Activated T-helper 1 cell treated with anti-CD3 and anti-CD28 coated beads, Interleukin-12 subunit alpha, Interleukin-12 subunit beta, Interleukin-2, Interleukin-4 antibody, amounts not matched to agents 30 ng/mL and 10 ng/mL and 1 ng/mL, durations not matched to agents 14 hours and 24 hours and 36 hours (primary cell): ENCODE data around the gene CCNY. TPM values are rescaled to one million over a fixed set of nuclear protein-coding genes. Genes with fewer than 3 reads are reported as not detected.

Experiments used
- DNase-seq: peaks from one replicate; pipeline ENCODE4 v3.0.0; 2021; ENCODE audit warnings: low spot score
- H3K27ac Mint-ChIP-seq: one replicate; pipeline ENCODE4 v1.8.0; 2021; ENCODE audit warnings: mild to moderate bottlenecking, mixed read lengths
- H3K27me3 Mint-ChIP-seq: one replicate; pipeline ENCODE4 v1.8.0; 2022; ENCODE audit warnings: mild to moderate bottlenecking, moderate library complexity, mixed read lengths; ENCODE audit not compliant: insufficient read depth
- H3K36me3 Mint-ChIP-seq: one replicate; pipeline ENCODE4 v1.8.0; 2021; ENCODE audit warnings: low read depth, mixed read lengths
- H3K4me1 Mint-ChIP-seq: one replicate; pipeline ENCODE4 v1.8.0; 2021; ENCODE audit warnings: low read depth, mixed read lengths
- H3K4me3 Mint-ChIP-seq: one replicate; pipeline ENCODE4 v1.8.0; 2021; ENCODE audit warnings: mild to moderate bottlenecking, moderate library complexity, mixed read lengths
- H3K9me3 Mint-ChIP-seq: one replicate; pipeline ENCODE4 v1.8.0; 2021; ENCODE audit warnings: mixed read lengths
- intact Hi-C: fragments of 100-400 bp; cut with micrococcal nuclease; formaldehyde crosslinking; loops from one replicate; pipeline ENCODE4 v1.15.1; 2024
- total RNA-seq: library from RNA; stranded (reverse); gene quantifications from 2 replicates; pipeline ENCODE4 v1.2.3, GENCODE V29; 2022

The CCNY gene
- total RNA-seq, 1 donor from 2014 or later = 71.0 TPM

DNA sequence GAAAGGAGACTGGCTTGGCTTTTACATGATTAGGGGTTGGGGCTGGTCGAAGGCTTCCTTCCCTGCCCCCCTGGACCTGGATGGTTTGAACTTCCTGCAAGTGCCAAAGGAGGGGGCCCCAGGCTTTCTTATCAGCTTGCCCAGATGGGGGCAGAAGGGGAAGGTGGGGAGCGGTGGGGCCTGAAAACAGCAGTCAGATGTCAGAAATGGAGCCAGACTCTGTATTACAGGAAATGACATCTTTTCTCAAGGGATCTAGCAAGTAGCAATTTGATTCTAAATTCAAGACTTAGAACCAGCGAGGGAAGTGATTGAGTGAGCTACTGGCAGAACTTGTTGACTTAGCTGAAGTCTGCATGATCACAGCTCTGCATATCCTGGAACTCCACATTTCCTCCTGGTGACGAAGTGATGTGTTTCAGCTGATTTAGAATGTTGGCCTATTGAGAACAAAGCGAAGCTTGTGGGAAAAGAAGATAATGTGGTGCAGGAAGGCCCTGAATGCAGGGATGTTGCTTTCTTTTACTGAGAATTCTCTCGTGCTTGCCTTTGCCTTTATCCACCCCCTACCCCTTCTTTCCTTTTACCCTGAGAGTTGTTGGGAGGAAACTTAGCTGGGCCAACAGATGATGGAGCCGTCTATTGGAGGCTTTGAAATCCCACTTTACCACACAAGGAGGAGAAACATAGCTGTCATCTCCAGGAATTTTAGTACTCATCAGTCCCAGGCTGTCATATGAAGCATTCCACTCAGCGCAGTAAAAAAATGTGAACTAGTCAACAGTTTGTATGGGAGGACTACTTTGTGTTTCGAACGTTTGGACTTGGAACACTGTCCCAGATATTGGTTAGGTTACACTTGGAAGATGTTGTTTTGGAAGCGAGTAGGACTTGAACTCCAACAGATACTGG is 43.2 kb downstream of the CCNY start:
- H3K4me1 Mint-ChIP-seq = peaks cover 55% of the 10 kb centered on the region
- peak overlapping the region; percentile 42 for H3K27ac Mint-ChIP-seq
- no peak overlapping the region for H3K4me3 Mint-ChIP-seq
- no peaks in the 10 kb centered on the region for H3K9me3 Mint-ChIP-seq
- intact Hi-C loops = no loop called here
- peaks cover 3% of the 10 kb centered on the region for H3K36me3 Mint-ChIP-seq
- no peaks in the 10 kb centered on the region for H3K27me3 Mint-ChIP-seq
- no peak for DNase-seq

GRCh38 chr10:35382096-35382495 is 45.8 kb downstream of the CCNY start:
- intact Hi-C loops = no loop called here
- no peaks in the 10 kb centered on the region for H3K9me3 Mint-ChIP-seq
- no peak overlapping the region for H3K4me3 Mint-ChIP-seq
- H3K27me3 Mint-ChIP-seq = no peaks in the 10 kb centered on the region
- H3K27ac Mint-ChIP-seq = no peak overlapping the region
- no peak for DNase-seq
- peaks cover 49% of the 10 kb centered on the region for H3K4me1 Mint-ChIP-seq
- peaks cover 2% of the 10 kb centered on the region for H3K36me3 Mint-ChIP-seq

DNA sequence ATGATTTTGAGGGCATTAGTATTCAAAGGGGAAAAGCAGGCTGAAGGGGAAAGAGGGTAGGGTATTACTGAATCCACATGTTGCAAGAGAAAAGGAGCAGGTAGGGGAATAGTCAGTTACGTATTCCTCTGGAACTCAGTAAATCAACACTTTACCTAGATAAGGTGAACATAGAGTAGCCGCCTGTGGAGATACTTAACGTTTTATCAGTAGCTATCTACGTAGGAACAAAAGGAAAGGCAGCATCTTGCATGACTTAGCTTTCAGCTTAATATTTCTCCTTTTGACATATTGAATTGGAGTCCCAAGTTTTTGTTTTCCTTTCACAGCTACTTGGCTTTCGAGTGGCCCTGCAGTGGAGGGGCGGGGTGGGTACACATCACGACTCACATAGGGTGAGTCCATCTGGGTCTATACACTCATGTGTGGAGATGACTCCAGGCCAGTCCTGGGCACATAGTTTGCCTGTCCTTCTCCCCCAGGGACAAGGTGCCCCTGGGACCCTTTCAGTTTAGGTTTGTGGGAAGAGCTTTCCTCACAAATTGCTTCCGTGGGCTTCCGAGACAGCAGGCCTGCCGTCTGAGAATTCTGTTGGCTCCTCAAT is 48.1 kb downstream of the CCNY start:
- Mint-ChIP-seq H3K27ac (no peak overlapping the region), H3K36me3 (peaks cover 2% of the 10 kb centered on the region), H3K27me3 (no peaks in the 10 kb centered on the region), H3K4me1 (peaks cover 45% of the 10 kb centered on the region), H3K9me3 (no peaks in the 10 kb centered on the region), H3K4me3 (no peak overlapping the region)
- no peak for DNase-seq
- intact Hi-C loops = no loop called here

- H3K9me3 Mint-ChIP-seq = peaks cover 20% of the 10 kb centered on the region
- no peak overlapping the region for H3K27ac Mint-ChIP-seq
- H3K27me3 Mint-ChIP-seq = no peaks in the 10 kb centered on the region
These were observed 50.4 kb downstream of the CCNY start for GRCh38 chr10:35386594-35387174.

DNA sequence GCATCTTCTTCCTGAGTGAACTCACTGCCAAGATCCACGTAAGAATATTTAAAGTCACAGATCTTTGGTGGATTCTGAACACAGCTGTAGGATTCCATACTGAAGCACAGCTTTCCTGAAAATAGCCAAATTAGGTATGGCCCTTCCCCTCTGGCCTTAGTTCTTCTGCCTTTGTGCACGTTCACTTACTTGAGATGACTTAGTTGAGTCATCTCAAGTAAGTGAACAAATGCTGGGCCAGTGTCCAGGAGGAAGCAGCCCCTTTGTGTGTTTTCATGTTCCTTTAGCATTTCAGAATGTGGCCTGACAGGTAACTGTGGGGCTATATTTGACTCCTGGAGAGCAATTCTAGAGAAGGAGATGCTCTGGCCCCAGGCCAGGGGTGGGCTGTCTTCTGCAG is 51.5 kb downstream of the CCNY start:
- no peaks in the 10 kb centered on the region for H3K27me3 Mint-ChIP-seq
- DNase-seq = no peak
- peaks cover 29% of the 10 kb centered on the region for H3K4me1 Mint-ChIP-seq
- intact Hi-C loops = no loop called here
- peaks cover 23% of the 10 kb centered on the region for H3K9me3 Mint-ChIP-seq
- H3K27ac Mint-ChIP-seq = peak overlapping the region; percentile 57
- H3K36me3 Mint-ChIP-seq = peaks cover 9% of the 10 kb centered on the region
- H3K4me3 Mint-ChIP-seq = no peak overlapping the region

More at GRCh38 chr10:35386594-35387174, 50.4 kb downstream of the CCNY start:
- peaks cover 8% of the 10 kb centered on the region for H3K36me3 Mint-ChIP-seq
- intact Hi-C loops = no loop called here
- no peak overlapping the region for H3K4me3 Mint-ChIP-seq
- no peak for DNase-seq
- peaks cover 34% of the 10 kb centered on the region for H3K4me1 Mint-ChIP-seq

DNA sequence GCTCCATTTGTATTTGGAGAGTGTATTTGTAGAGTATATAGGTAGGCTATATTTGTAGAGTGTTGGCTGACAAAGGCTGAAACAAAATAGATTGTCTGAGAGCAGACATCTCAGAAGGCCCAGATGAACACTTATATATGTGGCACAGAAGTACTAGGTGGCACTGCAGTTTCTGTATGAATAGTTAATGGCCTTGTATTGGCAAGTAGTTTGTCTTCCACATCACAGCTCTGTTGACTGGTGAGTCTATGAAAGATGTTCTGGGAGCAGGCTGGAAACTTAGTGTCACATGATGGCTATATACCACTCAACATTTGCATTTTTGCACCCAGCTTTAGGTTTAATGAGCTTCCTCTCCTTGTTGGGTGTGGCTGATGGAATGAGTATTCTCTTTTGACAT is 51.9 kb downstream of the CCNY start:
- H3K9me3 Mint-ChIP-seq = peaks cover 23% of the 10 kb centered on the region
- H3K36me3 Mint-ChIP-seq = peaks cover 9% of the 10 kb centered on the region
- H3K4me3 Mint-ChIP-seq = no peak overlapping the region
- H3K27ac Mint-ChIP-seq = peak overlapping the region; percentile 57
- intact Hi-C loops = no loop called here
- DNase-seq = no peak
- no peaks in the 10 kb centered on the region for H3K27me3 Mint-ChIP-seq
- peaks cover 29% of the 10 kb centered on the region for H3K4me1 Mint-ChIP-seq

GRCh38 chr10:35388682-35389081 is 52.4 kb downstream of the CCNY start:
- H3K4me1 Mint-ChIP-seq = peaks cover 29% of the 10 kb centered on the region

DNA sequence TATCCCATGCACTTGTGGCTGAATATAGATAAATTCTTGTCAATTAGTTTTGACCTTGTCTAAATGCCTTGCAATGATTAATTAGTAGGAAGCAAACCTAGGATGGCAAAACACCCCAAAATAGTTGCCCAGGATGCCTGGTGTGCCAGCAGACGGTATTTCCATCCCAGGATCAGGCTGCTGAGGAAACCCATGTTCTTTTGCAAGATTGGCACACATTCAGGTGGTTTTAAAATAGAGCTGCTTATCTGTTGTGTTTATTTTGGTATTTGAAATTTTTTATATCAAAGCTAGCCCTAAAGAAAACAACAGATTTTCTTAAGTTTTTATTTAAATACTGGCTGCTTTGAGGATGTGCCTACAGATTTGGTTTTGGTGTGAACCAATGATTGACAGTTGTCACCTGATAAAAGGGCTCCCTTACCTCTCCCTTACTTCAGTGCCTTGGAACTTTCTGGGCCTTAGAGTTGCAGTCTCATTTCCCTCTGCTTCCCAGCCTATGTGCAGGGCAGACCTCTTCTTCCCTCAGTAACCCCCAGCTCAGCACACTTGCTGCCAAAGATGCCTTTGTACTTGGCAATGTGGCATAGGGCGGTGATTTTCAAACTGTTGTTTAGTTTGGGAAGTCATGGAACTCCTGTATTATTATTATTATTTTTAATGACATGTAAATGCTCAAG is 54.0 kb downstream of the CCNY start:
- H3K27me3 Mint-ChIP-seq = no peaks in the 10 kb centered on the region
- intact Hi-C loops = no loop called here
- peaks cover 23% of the 10 kb centered on the region for H3K9me3 Mint-ChIP-seq
- H3K4me1 Mint-ChIP-seq = peaks cover 25% of the 10 kb centered on the region
- no peak for DNase-seq
- H3K27ac Mint-ChIP-seq = no peak overlapping the region
- H3K4me3 Mint-ChIP-seq = no peak overlapping the region
- H3K36me3 Mint-ChIP-seq = peaks cover 7% of the 10 kb centered on the region

More at GRCh38 chr10:35388682-35389081, 52.4 kb downstream of the CCNY start:
- H3K9me3 Mint-ChIP-seq = peaks cover 23% of the 10 kb centered on the region
- intact Hi-C loops = no loop called here
- peaks cover 9% of the 10 kb centered on the region for H3K36me3 Mint-ChIP-seq
- H3K27me3 Mint-ChIP-seq = no peaks in the 10 kb centered on the region
- DNase-seq = no peak
- H3K27ac Mint-ChIP-seq = no peak overlapping the region
- H3K4me3 Mint-ChIP-seq = no peak overlapping the region

- Mint-ChIP-seq H3K27me3 (no peaks in the 10 kb centered on the region), H3K27ac (no peak overlapping the region), H3K36me3 (peaks cover 7% of the 10 kb centered on the region), H3K4me3 (no peak overlapping the region), H3K9me3 (peaks cover 23% of the 10 kb centered on the region), H3K4me1 (peaks cover 25% of the 10 kb centered on the region)
- intact Hi-C loops = no loop called here
- no peak for DNase-seq
These were observed 54.5 kb downstream of the CCNY start for GRCh38 chr10:35390843-35391152.

DNA sequence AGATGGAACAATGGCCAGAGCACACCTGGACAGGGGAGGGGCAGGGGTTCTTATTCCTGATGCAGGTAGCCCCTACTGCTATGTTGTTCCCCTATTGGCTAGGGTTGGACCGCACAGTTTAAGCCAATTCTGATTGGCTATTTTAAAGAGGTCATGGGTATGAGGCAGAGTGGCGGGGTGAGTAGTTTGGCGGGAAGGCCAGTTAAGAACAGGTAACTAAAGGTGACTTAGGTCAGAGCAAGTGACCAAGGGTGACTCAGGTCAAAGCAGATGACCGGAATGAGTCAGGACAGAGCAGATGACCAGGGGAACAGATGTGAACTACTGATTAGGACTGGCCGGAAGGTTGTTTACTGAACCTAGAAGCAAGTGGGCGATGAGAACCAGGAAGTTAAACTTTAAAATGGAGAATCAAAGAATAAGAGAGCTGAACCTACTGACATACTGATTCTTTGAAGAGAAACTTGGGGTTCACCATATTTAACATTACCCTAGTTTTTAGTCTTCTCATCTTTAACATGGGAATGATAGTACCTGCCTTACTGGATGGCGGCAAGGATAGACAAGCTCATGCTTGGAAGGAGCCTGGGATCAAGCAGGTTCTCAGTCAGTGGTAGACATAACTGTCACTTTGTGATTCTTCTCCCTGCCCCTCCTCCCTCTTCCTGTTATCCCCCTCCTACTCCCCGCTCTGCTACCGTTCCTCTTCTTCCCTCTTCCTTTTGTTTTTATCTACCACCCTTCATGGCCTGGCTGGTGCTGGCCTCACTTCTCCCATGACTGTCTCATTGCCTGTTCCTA is 55.0 kb downstream of the CCNY start:
- Mint-ChIP-seq H3K4me1 (peaks cover 21% of the 10 kb centered on the region), H3K27ac (no peak overlapping the region), H3K36me3 (peaks cover 7% of the 10 kb centered on the region), H3K9me3 (peaks cover 23% of the 10 kb centered on the region), H3K4me3 (no peak overlapping the region), H3K27me3 (no peaks in the 10 kb centered on the region)
- intact Hi-C loops = no loop called here
- DNase-seq = no peak

DNA sequence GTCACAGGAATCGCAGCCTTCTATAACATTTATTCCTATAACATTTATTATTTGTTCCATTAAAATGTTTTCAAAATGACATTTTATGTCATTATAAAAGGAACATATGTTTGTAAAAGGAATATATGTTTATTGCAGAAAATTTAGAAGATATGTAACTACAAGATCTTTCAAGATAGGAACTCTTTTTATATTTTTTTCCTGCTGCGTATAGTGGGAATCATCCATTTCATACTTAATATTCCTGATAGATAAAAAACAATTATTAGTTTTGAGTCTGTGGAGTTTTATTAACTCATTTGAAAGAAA is 55.6 kb downstream of the CCNY start:
- DNase-seq = no peak
- H3K4me1 Mint-ChIP-seq = peaks cover 16% of the 10 kb centered on the region
- H3K4me3 Mint-ChIP-seq = no peak overlapping the region
- intact Hi-C loops = no loop called here
- H3K27me3 Mint-ChIP-seq = no peaks in the 10 kb centered on the region
- H3K27ac Mint-ChIP-seq = no peak overlapping the region
- H3K36me3 Mint-ChIP-seq = peaks cover 7% of the 10 kb centered on the region
- H3K9me3 Mint-ChIP-seq = peaks cover 23% of the 10 kb centered on the region

DNA sequence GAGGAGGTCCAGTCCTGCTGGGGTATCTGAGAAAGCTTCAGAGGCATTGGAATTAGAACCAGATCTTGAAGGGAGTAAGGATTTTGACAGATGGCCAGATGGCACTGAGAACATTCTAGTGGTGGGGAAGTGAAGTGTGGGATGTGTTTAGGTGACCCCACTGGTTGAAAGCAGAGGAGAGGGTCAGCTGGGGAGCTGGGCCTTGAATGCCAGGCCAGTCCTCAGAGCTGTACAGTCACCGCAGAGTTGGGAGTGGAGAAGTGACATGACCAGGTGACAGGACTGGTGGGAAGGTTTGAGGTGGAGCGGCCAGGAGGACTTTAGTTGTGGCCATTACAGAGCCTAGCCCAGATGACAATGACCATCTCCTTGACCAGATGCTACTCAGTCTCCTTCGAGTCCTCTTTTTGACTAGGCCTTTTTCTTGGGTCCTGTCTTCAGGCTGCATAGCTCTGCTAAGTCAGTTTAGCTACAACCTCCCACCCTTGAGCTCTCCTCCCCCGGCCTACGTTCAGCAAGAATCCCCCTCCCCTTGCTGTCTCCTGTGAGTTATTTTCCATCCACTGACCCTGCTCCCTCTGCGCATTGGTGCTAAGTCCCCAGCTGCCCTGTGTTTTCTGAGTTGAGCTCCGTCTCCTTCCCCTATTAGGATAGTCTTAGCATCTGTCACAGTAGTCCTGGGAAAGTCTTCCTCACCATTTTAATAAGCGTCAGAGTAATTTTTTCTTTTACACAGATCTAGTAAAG is 56.3 kb downstream of the CCNY start:
- H3K36me3 Mint-ChIP-seq = peaks cover 7% of the 10 kb centered on the region
- peaks cover 8% of the 10 kb centered on the region for H3K4me1 Mint-ChIP-seq
- no peak overlapping the region for H3K27ac Mint-ChIP-seq
- intact Hi-C loops = no loop called here
- H3K4me3 Mint-ChIP-seq = no peak overlapping the region
- H3K27me3 Mint-ChIP-seq = no peaks in the 10 kb centered on the region
- DNase-seq = no peak
- H3K9me3 Mint-ChIP-seq = peaks cover 23% of the 10 kb centered on the region
